Right lobe of liver (tissue), 6 donors: ENCODE data around the gene AP3D1. TPM values are rescaled to one million over a fixed set of nuclear protein-coding genes. Genes with fewer than 3 reads are reported as not detected.
A peak's percentile ranks its signal among the peaks of the same experiment; 100 is the strongest.

ENCODE experiments used
- ATAC-seq, 4 donors: fragments of 200-7000 bp; cut with Tn5 transposase; one replicate each; pipeline ENCODE4 v1.9.1; 2020; ENCODE audit warnings: mild to moderate bottlenecking in 4 of 4, moderate library complexity in 4 of 4
- DNase-seq, 3 donors: peaks; one replicate each; pipeline ENCODE4 v3.0.0-alpha.2; 2020
- H3K27ac ChIP-seq, 3 donors: fragments of 200-600 bp; one replicate each; pipeline ENCODE4 v1.8.0; 2022
- H3K27me3 ChIP-seq, 2 donors: fragments of 200-600 bp; one replicate each; pipeline ENCODE4 v1.8.0; 2022
- H3K36me3 ChIP-seq, 4 donors: fragments of 200-600 bp; sonication (generic) in 1 of 4; one replicate each; pipeline versions ENCODE4 v1.5.1 to v1.8.0; 2017 to 2022; ENCODE audit warnings: control low read depth in 1 of 4
- H3K4me1 ChIP-seq, 4 donors: fragments of 200-600 bp; sonication (generic) in 1 of 4; one replicate each; pipeline versions ENCODE4 v1.5.1 to v1.8.0; 2017 to 2022; ENCODE audit warnings: control low read depth in 1 of 4
- H3K4me3 ChIP-seq, 3 donors: fragments of 200-600 bp; one replicate each; pipeline ENCODE4 v1.8.0; 2022
- H3K9me3 ChIP-seq, 4 donors: fragments of 200-600 bp; sonication (generic) in 1 of 4; one replicate each; pipeline versions ENCODE4 v1.5.1 to v1.8.0; 2017 to 2022; ENCODE audit warnings: control low read depth in 1 of 4
- CTCF ChIP-seq, 4 donors: fragments of 200-600 bp in 3 of 4; fragments of 450-650 bp in 1 of 4; IDR thresholded peaks; one replicate each; pipeline versions ENCODE4 v1.5.1 to v1.8.0; 2016 to 2022; ENCODE audit warnings: antibody characterized with exemption in 4 of 4, mild to moderate bottlenecking in 2 of 4
- POLR2A ChIP-seq: fragments of 450-650 bp; IDR thresholded peaks from one replicate; pipeline ENCODE4 v1.6.1; 2017; ENCODE audit warnings: antibody characterized with exemption, mild to moderate bottlenecking
- WGBS: methylation state at CpG from one replicate; pipeline ENCODE4 v1.1.6; 2018; ENCODE audit warnings: low coverage, low lambda C conversion rate; ENCODE audit not compliant: insufficient coverage; ENCODE audit errors: missing lambda C conversion rate; 5-methylcytosine and 5-hydroxymethylcytosine counted together
- intact Hi-C, 2 donors: fragments of 100-400 bp; cut with DNase I; formaldehyde crosslinking; loops; one replicate each; pipeline versions ENCODE4 v1.11.2 to v1.14.1; 2022
- total RNA-seq, 6 experiments: library from RNA; depleted of rRNA in 2 of 6; stranded (reverse); fragments of >200 nt in 2 of 6; fragmentation: NEBNext Ultra II Directional in 3 of 6; extraction: Animal tissue kit (Norgen Biotek cat#: 25700) in 3 of 6; gene quantifications; one replicate each; pipeline versions ENCODE4 v1.1.0 to v1.2.4, GENCODE V29; 2016 to 2023
- donor health status: DM: no; HTN: yes; CAD: no.
- donor health status: DM: no; HTN: no; CAD: no.
- donor health status: DM: no; HTN: no; CAD: no.
- donor health status: DM: no; HTN: yes; CAD: no.
- donor health status: DM: no; HTN: yes; CAD: no.

Gene AP3D1
- total RNA-seq, 6 experiments from 2014 or later = 55.5 to 99.0 (median 65.5) TPM

- H3K4me1 ChIP-seq = peaks cover 0 to 8% (median 4%) of the 10 kb centered on the region in 4 donors
- no peak overlapping the region for H3K4me3 ChIP-seq
- ATAC-seq = no peak
- TF ChIP-seq CTCF (IDR thresholded peaks at IDR 0.05) (no peak), POLR2A (no peak)
- H3K36me3 ChIP-seq = peaks cover 0 to 40% (median 13%) of the 10 kb centered on the region in 4 donors
- H3K27me3 ChIP-seq = no peaks in the 10 kb centered on the region
- H3K27ac ChIP-seq = no peak overlapping the region
- no peak for DNase-seq
- 82% methylated on average over 10 of the region's 32 CpGs for WGBS
- no peaks in the 10 kb centered on the region for H3K9me3 ChIP-seq
- intact Hi-C loops = loop anchor here in 1 of 2 donors (5.0 kb wide), 1 partner anchor 51 kb away; no protein-coding TSS in a partner anchor
These were observed 78.4 kb downstream of the AP3D1 start for GRCh38 chr19:2072757-2073551.

- intact Hi-C loops = loop anchor here (2.0 to 5.0 kb wide), 2 partner anchors 49 to 54 kb away; no protein-coding TSS in a partner anchor
- no peak overlapping the region for H3K27ac ChIP-seq
- no peak overlapping the region for H3K4me3 ChIP-seq
- DNase-seq (no peak), ATAC-seq (no peak)
- 88% methylated on average over 10 of the region's 19 CpGs for WGBS
- H3K27me3 ChIP-seq = no peaks in the 10 kb centered on the region
- TF ChIP-seq POLR2A = no peak
- TF ChIP-seq CTCF (IDR thresholded peaks at IDR 0.05) = no peak
- peaks cover 0 to 8% (median 4%) of the 10 kb centered on the region in 4 donors for H3K4me1 ChIP-seq
- peaks cover 0 to 21% (median 9%) of the 10 kb centered on the region in 4 donors for H3K36me3 ChIP-seq
- no peaks in the 10 kb centered on the region for H3K9me3 ChIP-seq
These were observed 80.2 kb downstream of the AP3D1 start for GRCh38 chr19:2070986-2071673.

GRCh38 chr19:2070436-2070827 is 80.9 kb downstream of the AP3D1 start:
- no peak for DNase-seq
- Histone ChIP-seq H3K4me3 (no peak overlapping the region), H3K4me1 (peaks cover 0 to 8% (median 4%) of the 10 kb centered on the region in 4 donors), H3K27me3 (no peaks in the 10 kb centered on the region), H3K36me3 (peaks cover 0 to 15% (median 8%) of the 10 kb centered on the region in 4 donors), H3K27ac (no peak overlapping the region), H3K9me3 (no peaks in the 10 kb centered on the region)
- intact Hi-C loops = loop anchor here (2.0 to 5.0 kb wide), 2 partner anchors 48 to 54 kb away; no protein-coding TSS in a partner anchor
- WGBS = 81% methylated on average over 9 of the region's 10 CpGs
- TF ChIP-seq POLR2A (no peak), CTCF (IDR thresholded peaks at IDR 0.05) (no peak)
- peak in 2 of 4 donors; percentile 19 to 25 for ATAC-seq

- 100% methylated on average over 2 of the region's 38 CpGs for WGBS
- peak overlapping the region in 1 of 3 donors; percentile 10 for H3K27ac ChIP-seq
- no peaks in the 10 kb centered on the region for H3K36me3 ChIP-seq
- no peaks in the 10 kb centered on the region for H3K27me3 ChIP-seq
- peaks cover 0 to 20% (median 7%) of the 10 kb centered on the region in 4 donors for H3K4me1 ChIP-seq
- ATAC-seq (no peak), DNase-seq (peak in 1 of 3 donors; percentile 49)
- no peak for TF ChIP-seq CTCF (IDR thresholded peaks at IDR 0.05)
- TF ChIP-seq POLR2A = no peak
- intact Hi-C loops = no loop called here
- no peaks in the 10 kb centered on the region for H3K9me3 ChIP-seq
- H3K4me3 ChIP-seq = no peak overlapping the region
These were observed 86.4 kb downstream of the AP3D1 start for GRCh38 chr19:2064788-2065524.
